GM21576 (cell line): ENCODE data around the gene EPAS1.

Experiments
- ATAC-seq: cut with Tn5 transposase; IDR thresholded peaks from one replicate; pipeline ENCODE4 v1.9.1; 2021; ENCODE audit warnings: mild to moderate bottlenecking, moderate library complexity; ENCODE audit not compliant: unreplicated experiment

Gene EPAS1

DNA sequence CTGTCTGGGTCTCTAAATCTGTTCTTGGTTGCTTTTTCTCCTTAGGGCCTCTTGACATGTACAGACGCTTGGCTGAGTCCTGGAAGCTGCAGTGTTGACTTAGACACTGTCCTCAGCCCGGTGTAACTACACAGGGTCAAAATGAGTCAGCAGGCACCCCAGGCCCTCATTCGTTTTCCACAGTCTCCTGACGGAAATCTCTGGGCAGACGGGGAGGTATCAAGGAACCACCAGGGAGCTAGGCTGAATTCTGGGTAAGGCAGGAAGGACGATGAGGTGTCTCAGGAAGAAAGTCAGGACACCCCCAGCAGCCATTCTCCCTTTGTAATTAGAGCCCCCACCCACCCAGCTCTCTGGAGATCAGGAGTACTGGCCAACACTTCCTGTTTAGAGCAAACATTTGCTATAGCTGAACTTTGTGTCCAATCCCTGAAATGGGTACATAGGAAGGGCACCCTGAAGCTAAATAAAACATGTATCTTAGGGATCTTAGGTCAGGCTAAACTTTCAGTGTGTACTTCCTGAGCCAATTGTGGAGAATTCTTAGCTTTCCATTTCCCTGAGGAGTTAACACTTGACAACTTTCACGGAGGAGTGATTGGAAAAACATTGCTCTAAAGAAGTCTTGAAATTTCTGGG lies 23.9 kb upstream of the EPAS1 start:
- ATAC-seq = no peak

DNA sequence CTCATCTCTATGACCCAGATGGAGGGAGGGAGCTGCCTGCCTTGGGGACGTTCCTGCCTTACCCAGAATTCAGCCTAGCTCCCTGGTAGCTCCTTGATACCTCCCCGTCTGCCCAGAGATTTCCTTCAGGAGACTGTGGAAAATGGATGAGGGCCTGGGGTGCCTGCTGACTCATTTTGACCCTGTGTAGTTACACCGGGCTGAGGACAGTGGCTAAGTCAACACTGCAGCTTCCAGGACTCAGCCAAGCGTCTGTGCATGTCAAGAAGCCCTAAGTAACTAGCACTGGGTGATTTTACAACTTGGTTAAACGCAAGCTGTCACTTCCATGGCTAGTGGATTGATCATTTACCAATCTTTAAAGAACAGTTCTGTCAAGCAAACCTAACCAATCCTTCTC lies 23.3 kb upstream of the EPAS1 start:
- no peak for ATAC-seq

DNA sequence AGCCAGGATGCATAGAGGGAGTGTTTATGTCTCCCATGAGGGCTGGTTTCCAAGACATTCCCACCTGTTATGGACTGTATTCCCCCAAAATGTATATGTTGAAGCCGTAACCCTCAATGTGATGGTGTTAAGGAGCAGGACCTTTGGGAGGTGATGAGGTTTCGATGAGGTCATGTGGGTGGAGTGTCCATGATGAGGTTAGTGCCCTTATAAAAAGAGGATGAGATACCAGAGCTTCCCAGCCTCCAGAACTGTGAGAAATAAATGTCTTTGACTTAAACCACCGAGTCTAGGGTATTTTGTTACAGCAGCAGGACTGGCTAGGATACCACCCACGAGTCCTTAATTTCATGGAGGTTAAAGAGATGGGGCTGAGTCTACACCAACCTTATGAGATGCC lies 22.6 kb upstream of the EPAS1 start:
- no peak for ATAC-seq

DNA sequence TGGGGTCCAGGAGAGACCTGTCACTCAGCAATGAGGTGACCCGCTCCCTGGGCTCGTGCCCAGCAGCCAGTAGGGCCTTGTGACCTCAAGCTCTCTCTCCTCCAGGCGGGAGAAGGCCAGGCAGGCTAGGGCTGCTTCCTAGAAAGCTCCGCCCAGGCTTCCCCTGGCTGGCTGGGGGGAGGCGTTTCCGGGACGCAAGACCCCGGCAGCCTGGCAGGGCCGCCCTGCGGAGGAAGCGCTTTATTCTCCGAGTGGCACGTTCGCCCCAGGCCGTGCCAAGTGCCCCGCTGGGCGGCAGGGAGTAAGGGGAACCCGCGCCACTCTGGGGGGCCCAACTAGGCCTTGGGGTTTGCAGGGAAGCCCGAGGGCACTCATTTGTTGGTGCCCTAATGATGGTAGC lies 21.2 kb upstream of the EPAS1 start:
- ATAC-seq = no peak

GRCh38 chr2:46276642-46277041 lies 20.6 kb upstream of the EPAS1 start:
- ATAC-seq = no peak

DNA sequence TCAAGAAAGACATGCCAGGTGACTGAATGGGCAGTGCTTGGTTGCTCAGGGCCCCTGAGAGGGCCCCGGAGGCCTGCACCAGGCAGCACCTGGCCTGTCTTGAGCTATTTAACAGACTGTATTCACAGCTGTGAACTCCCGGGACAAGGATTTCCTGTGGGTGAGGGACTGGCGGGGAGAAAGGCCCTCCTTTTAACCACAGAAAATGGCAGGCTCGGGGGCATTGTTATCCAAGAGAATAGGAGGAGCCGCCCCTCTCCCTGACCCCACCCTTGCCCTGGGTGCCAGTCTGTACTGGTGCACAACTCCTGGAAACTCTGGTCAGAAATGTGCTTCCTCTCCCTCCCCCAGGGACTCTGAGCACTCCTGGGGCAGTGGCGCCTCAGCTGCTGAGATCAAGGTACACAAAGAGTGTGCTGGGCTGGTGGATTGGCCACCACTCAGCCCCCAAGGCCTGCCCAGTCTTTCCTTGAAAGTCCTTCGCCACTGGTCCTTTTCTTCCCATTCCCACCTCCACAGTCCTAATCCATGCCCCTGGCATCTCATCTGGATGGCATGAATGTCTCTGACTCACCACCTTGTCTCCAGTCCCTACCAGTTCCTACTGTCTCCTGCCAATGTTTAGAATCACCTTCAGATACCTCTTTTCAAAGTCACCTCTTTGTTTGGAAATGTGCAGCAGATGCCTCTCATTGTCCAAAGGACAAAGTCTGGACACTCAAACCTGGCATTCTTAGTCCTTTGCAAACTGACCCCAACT lies 19.6 kb upstream of the EPAS1 start:
- ATAC-seq = no peak

GRCh38 chr2:46278952-46279351 lies 18.3 kb upstream of the EPAS1 start:
- ATAC-seq = no peak

- no peak for ATAC-seq
Measured at GRCh38 chr2:46281939-46282338, 15.3 kb upstream of the EPAS1 start.

- ATAC-seq = no peak
Measured at GRCh38 chr2:46283693-46284092, 13.5 kb upstream of the EPAS1 start.

DNA sequence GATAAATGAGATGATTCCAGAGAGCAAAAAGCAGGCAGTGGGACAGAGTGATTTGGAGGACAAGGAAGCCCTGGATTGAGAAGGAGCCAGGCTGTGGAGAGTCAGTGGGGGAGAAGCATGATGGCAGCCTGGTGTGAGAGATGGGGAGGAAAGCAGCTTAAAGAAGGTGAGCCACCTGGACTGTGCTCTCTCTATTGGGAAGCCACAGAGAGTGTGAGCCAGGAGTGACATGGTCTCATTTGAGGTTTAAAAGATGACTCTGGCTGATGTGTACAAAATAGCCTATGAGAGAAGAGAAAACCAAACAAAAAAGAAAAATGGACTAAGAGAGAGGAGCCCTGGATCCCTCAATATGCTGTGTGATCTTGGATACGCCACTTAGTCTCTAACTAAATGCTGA lies 12.9 kb upstream of the EPAS1 start:
- ATAC-seq = no peak

DNA sequence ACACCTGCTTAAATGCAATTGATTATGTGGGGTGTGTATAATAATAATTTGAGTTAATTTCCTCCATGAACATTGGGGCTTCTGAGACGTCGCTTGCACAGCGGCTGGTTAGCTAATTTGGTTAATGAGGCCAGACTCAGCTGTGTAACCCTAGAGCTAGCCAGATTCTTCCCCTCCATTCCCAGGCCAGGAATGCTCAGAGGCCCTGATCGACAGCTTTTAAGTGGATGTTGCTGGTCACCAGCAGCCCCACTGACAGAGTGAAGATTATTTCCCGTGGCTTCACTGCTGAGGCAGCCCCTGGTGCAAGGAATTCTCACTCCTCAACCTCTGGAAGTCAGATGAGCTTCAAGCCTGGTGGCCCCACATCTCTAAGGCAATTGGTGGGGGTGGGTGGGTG lies 12.4 kb upstream of the EPAS1 start:
- no peak for ATAC-seq

DNA sequence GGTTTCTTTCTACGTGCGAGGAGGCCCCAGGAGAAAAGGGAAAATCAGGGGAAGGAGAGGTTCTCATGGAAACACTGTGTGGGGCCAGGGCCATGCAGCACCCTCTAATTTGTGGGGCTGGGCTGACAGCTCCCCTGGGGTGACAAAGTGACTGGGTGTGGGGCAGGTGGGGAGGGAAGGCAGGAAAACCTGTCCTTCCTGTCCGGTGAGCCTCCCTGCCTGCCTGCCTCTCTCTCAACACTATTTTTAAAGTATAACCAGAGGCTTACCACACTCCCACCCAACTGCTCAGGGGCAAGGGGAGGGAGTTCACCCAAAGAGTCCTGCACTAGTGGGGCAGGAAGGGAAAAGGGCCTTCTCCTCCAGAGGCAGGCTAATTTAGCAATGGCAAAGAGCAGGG lies 10.5 kb upstream of the EPAS1 start:
- ATAC-seq = no peak

- ATAC-seq = no peak
Measured at GRCh38 chr2:46290078-46290477, 7.1 kb upstream of the EPAS1 start.

DNA sequence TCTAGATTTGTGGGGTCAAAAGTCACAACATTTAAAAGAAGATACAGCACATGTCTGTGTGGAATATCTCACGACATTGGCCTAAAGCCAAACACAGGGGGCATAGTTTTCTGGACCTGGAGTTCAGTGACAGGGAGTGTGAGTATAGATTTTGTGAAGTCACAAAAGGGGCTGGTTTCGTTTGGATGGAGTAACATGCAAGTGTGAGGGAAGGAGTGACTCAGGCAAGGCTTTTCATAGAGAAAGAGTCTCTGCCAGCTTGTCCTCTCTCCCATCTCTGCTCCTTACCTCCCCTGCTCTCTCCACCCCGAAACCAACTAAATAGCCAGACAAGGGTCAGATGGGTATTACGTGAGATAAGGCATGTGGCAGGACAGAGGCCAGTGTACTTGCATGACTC lies 3.7 kb upstream of the EPAS1 start:
- no peak for ATAC-seq

DNA sequence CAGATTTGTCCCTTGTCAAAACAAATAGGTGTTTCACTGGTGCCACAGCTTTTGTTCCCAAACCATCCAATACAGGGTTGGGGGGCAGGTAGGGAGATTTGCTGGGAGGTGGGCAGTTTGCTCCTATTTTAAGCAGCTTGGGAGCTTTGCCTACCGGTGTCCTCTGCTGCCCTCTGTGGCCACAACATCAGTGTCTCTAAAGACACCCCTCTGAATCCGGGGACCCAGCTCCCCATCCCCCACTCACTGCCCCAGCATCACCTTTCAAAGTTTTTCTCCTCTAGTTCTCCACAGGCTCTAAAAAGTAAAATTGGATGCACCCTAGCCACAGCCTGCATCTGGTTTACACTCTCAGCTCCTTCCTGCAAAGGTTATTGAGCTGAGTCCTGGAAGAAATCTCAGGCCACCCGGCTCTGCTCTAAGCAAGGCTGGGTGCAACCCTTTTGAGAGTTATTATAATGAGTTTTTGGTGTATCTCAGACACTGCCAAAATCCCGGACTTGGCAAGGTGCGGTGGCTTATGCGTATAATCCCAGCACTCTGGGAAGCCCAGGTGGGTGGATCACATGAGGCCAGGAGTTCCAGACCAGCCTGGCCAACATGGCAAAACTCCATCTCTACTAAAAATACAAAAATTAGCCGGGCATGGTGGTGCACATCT lies 2.9 kb upstream of the EPAS1 start:
- ATAC-seq = no peak

GRCh38 chr2:46296216-46296839 lies 879 bp upstream of the EPAS1 start:
- ATAC-seq = no peak

DNA sequence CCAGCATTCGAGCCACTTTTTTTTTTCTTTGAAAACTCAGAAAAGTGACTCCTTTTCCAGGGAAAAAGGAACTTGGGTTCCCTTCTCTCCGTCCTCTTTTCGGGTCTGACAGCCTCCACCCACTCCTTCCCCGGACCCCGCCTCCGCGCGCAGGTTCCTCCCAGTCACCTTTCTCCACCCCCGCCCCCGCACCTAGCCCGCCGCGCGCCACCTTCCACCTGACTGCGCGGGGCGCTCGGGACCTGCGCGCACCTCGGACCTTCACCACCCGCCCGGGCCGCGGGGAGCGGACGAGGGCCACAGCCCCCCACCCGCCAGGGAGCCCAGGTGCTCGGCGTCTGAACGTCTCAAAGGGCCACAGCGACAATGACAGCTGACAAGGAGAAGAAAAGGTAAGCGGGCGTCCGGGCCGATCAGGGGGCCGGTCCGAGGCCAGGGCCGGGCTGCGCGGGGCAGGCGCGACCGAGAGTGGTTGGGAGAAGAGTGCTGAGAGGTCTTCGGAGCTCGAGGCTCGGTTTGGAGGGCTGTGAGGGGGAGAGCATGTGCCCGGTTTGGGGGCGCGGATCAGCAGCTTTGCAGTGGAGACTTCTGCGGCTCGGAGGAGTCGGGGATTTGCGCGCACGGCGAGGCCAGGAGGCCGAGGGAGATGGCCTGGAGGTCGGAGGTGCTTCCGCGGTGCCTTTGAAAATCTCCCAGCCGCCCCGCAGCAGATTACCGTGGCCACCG lies 502 bp downstream of the EPAS1 start:
- ATAC-seq = peak; percentile 39

DNA sequence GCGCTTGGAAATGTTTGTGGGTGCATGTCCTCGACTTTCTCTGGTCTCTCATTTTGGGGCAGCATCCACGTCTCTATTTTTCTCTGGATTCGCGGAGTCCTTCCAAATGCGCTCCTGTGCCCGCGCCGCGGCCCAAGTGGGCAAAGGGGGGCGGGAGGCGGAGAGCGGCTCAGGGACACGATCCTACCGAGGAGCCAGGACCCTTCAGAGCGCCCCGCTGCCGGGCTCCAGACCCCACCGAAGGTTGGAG lies 990 bp downstream of the EPAS1 start:
- no peak for ATAC-seq

DNA sequence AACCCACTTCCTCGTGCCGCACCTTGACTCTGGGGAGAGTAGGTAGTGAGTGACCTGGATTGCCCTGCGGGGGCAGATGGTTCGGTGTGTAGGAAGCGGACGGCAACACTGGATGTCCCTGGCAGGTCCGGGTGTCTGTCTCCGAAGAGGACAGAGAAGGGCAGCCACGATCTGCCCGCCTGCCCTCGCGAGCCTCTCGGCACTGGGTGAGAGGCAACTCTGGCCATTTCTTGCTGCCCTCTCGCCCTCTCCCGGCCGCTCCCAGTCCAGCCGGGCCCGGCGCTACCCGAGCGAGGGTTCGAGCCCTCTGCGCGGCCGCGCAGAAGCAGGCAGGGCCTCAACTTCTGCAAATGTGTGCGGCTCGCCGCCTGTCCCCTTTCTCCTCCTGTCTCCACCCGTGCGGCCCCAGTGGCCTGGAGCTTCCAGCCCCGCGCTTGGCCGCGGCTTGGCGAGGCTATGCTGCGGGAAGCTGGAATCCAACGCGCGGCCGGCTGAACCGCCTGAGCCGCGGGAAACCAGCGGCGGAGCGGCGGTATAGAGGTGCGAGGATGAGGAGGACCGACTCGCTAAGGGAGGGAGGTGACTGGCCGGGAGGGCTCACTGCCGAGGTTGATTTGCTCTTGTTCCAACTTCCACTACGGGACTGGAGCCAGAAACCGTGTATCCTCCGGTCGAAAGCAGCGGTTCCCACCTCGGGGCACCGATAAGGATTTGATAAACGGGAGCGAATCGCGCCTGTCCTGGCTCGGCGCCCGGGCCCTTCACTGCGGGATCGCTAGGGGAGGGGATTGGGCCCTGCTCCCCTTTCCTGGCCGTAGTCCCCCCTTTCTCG lies 1.5 kb downstream of the EPAS1 start:
- ATAC-seq = no peak

GRCh38 chr2:46299365-46300263 lies 2.4 kb downstream of the EPAS1 start:
- no peak for ATAC-seq
